MM.1S (cell line): ENCODE measurements around the gene PUS1.

Experiments used
- CTCF ChIP-seq: fragments of 300-600 bp; sonication (generic); IDR thresholded peaks from 2 replicates; pipeline ENCODE4 v1.5.1; 2016; ENCODE audit warnings: antibody characterized with exemption, low read length, mixed read lengths
- EZH2 ChIP-seq: fragments of 300-600 bp; sonication (generic); optimal IDR thresholded peaks from 2 replicates; pipeline ENCODE3; 2017; ENCODE audit warnings: low read depth, mild to moderate bottlenecking, antibody characterized with exemption, low read length, mixed read lengths

- TF ChIP-seq CTCF (no peak), EZH2 (no peak)
These were observed 58.5 kb downstream of the PUS1 start for GRCh38 chr12:131987552-131987951.
